Endodermal cell (in vitro differentiated cells): ENCODE results near the gene UBTF. TPM values are rescaled to one million over a fixed set of nuclear protein-coding genes. Genes with fewer than 3 reads are reported as not detected.

Source experiments
- DNase-seq: peaks from one replicate; pipeline ENCODE4 v3.0.0-alpha.2; 2017
- H3K27ac ChIP-seq: 2 replicates; pipeline ENCODE4 v1.5.1; 2013; ENCODE audit warnings: mild to moderate bottlenecking, low read depth, low read length, moderate library complexity
- H3K27me3 ChIP-seq: 2 replicates; pipeline ENCODE4 v1.6.1; 2013; ENCODE audit warnings: mild to moderate bottlenecking, low read length, moderate library complexity; ENCODE audit not compliant: insufficient read depth, control insufficient read depth, poor library complexity, severe bottlenecking
- H3K36me3 ChIP-seq: 2 replicates; pipeline ENCODE4 v1.7.0; 2013; ENCODE audit warnings: mild to moderate bottlenecking, low read length, moderate library complexity; ENCODE audit not compliant: control insufficient read depth, insufficient read depth
- H3K4me1 ChIP-seq: one replicate; pipeline ENCODE4 v1.7.0; 2013; ENCODE audit warnings: low read length; ENCODE audit not compliant: control insufficient read depth, insufficient read depth
- H3K4me3 ChIP-seq: 2 replicates; pipeline ENCODE4 v1.5.1; 2013; ENCODE audit warnings: mild to moderate bottlenecking, low read length, moderate library complexity
- H3K9ac ChIP-seq: 2 replicates; pipeline ENCODE4 v1.6.1; 2013; ENCODE audit warnings: mild to moderate bottlenecking, low read length, moderate library complexity; ENCODE audit not compliant: poor library complexity, severe bottlenecking; ENCODE audit errors: extremely low read depth
- H3K9me3 ChIP-seq: 2 replicates; pipeline ENCODE4 v1.6.1; 2013; ENCODE audit warnings: mild to moderate bottlenecking, low read length, moderate library complexity; ENCODE audit not compliant: control insufficient read depth
- H3K27ac Mint-ChIP-seq: 2 replicates; pipeline ENCODE4 v1.8.0; 2020; ENCODE audit warnings: mixed read lengths
- H3K27me3 Mint-ChIP-seq: 2 replicates; pipeline ENCODE4 v1.8.0; 2021; ENCODE audit warnings: mild to moderate bottlenecking, mixed read lengths; ENCODE audit not compliant: insufficient read depth
- H3K36me3 Mint-ChIP-seq: 2 replicates; pipeline ENCODE4 v1.8.0; 2020; ENCODE audit warnings: low read depth, mixed read lengths
- H3K4me1 Mint-ChIP-seq: 2 replicates; pipeline ENCODE4 v1.8.0; 2020; ENCODE audit warnings: mixed read lengths
- H3K4me3 Mint-ChIP-seq: 2 replicates; pipeline ENCODE4 v1.8.0; 2020; ENCODE audit warnings: mild to moderate bottlenecking, moderate library complexity, mixed read lengths
- H3K9me3 Mint-ChIP-seq: 2 replicates; pipeline ENCODE4 v1.8.0; 2020; ENCODE audit warnings: mild to moderate bottlenecking, mixed read lengths
- WGBS, 2 experiments: methylation state at CpG; one replicate each; pipeline versions ENCODE4 v1.1.5 to v1.1.7; 2013; ENCODE audit warnings: missing lambda C conversion rate in 2 of 2, mixed read lengths in 1 of 2; ENCODE audit not compliant: insufficient coverage in 1 of 2, insufficient read length in 1 of 2; 5-methylcytosine and 5-hydroxymethylcytosine counted together
- microRNA-seq: library from miRNA; unstranded; fragments of <30 nt; microRNA quantifications from one replicate; pipeline ENCODE4 v1.2.0, GENCODE V29; 2020; ENCODE audit warnings: borderline microRNAs expressed
- total RNA-seq, 2 donors: library from RNA; stranded (reverse); fragmentation: NEBNext Ultra II Directional in 1 of 2; extraction: Animal tissue kit (Norgen Biotek cat#: 25700) in 1 of 2; gene quantifications; 2 replicates in 1 of 2; 3 replicates in 1 of 2; pipeline ENCODE4 v1.2.1, GENCODE V29; 2021
- TF ChIP-seq, protein P1 (sequence below): fragments of 200-600 bp; sonication (generic); conservative IDR thresholded peaks from 2 replicates; pipeline ENCODE4 v1.5.0; 2021; ENCODE audit warnings: antibody characterized with exemption, mild to moderate bottlenecking

UBTF gene
- total RNA-seq, 2 donors from 2014 or later, result 62.0 to 89.9 TPM

DNA sequence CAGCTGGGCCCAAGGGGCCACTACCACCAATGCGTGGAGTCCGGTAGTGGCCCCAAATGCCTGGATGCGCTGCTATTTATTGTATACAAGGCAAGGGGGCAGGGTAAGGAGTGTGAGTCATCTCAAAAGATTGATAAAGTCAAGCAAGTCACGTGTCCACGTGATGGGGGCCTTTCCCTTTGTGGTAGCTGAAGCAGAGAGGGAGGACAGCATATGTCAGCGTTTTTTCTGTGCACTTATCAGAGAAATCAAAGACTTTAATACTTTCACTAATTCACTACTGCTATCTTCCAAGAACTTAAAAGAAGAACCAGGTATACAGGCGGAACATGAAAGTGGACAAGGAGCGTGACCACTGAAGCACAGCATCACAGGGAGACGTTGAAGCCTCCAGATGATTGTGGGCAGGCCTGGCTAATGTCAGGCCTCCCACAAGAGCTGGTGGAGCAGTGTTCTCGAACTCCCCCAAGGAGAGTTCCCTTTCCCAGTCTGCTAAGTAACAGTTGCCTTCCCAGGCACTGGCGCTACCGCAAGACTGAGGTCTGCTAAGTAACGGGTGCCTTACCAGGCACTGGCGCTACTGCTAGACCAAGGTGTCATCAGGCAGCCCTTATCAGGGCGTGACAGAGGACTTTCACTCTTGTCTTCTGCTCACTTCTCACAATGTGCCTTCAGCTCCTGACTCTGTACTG, 59.8 kb downstream of the UBTF start:
- Histone ChIP-seq H3K27ac (no peak overlapping the region), H3K9me3 (no peaks in the 10 kb centered on the region), H3K36me3 (peaks cover 72% of the 10 kb centered on the region), H3K4me3 (no peak overlapping the region), H3K27me3 (no peaks in the 10 kb centered on the region), H3K9ac (no peak overlapping the region), H3K4me1 (no peaks in the 10 kb centered on the region)
- 94 to 97% methylated on average over 13 to 15 of the region's 15 CpGs for WGBS, 2 experiments
- Mint-ChIP-seq H3K4me3 (no peak overlapping the region), H3K27me3 (no peaks in the 10 kb centered on the region), H3K4me1 (no peaks in the 10 kb centered on the region), H3K27ac (no peak overlapping the region), H3K36me3 (peaks cover 59% of the 10 kb centered on the region), H3K9me3 (no peaks in the 10 kb centered on the region)
- TF ChIP-seq, protein P1, sequence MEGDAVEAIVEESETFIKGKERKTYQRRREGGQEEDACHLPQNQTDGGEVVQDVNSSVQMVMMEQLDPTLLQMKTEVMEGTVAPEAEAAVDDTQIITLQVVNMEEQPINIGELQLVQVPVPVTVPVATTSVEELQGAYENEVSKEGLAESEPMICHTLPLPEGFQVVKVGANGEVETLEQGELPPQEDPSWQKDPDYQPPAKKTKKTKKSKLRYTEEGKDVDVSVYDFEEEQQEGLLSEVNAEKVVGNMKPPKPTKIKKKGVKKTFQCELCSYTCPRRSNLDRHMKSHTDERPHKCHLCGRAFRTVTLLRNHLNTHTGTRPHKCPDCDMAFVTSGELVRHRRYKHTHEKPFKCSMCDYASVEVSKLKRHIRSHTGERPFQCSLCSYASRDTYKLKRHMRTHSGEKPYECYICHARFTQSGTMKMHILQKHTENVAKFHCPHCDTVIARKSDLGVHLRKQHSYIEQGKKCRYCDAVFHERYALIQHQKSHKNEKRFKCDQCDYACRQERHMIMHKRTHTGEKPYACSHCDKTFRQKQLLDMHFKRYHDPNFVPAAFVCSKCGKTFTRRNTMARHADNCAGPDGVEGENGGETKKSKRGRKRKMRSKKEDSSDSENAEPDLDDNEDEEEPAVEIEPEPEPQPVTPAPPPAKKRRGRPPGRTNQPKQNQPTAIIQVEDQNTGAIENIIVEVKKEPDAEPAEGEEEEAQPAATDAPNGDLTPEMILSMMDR, result no peak
- DNase-seq, result no peak

DNA sequence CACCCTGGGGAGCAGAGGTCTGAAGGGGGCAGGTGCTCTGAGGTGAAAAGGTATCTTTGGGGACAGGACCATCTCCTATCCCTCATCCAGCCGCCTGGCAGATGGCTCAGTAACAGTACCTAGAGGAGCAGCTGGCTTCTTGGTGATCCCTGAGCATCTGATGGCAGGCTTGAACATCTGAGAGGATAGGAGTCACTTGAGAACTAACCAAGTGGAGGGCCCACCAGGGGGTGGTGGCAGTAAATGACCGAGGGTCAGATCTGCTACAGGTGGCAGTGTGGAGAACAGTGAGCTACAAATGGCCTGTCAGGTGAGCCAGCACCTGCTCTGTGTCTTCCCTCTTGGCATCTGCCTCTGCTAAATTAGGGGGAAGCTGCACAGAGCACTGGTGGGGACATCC, 64.0 kb downstream of the UBTF start:
- Mint-ChIP-seq H3K4me3 (no peak overlapping the region), H3K4me1 (peaks cover 10% of the 10 kb centered on the region), H3K36me3 (peaks cover 60% of the 10 kb centered on the region), H3K27ac (peak overlapping the region; percentile 46), H3K9me3 (no peaks in the 10 kb centered on the region), H3K27me3 (no peaks in the 10 kb centered on the region)
- TF ChIP-seq, protein P1, result no peak
- Histone ChIP-seq H3K9me3 (no peaks in the 10 kb centered on the region), H3K4me3 (no peak overlapping the region), H3K27ac (no peak overlapping the region), H3K9ac (no peak overlapping the region), H3K27me3 (no peaks in the 10 kb centered on the region), H3K4me1 (peaks cover 8% of the 10 kb centered on the region), H3K36me3 (peaks cover 75% of the 10 kb centered on the region)
- WGBS, 2 experiments, result 93 to 100% methylated on average over 1 to 2 of the region's 2 CpGs
- peak; percentile 56 for DNase-seq

Small RNA genes lying within 50 kb of the gene (microRNA-seq; reads per million reads assigned to microRNA genes)
- not detected for gene MIR6782

Other genes with a start within 250 kb of the UBTF start
- gene NAGS, start 215.1 kb downstream of the UBTF start, total RNA-seq, result 1 to 10 TPM; 1.4 to 2.1 TPM
- gene TMEM101, start 204.7 kb downstream of the UBTF start, total RNA-seq, result 10 to 100 TPM; 27.2 to 27.7 TPM
- 100 to 1,000 TPM in 1 of 2 donors, 10 to 100 TPM in 1; 97.7 to 102 TPM for gene LSM12, start 153.0 kb downstream of the UBTF start, total RNA-seq
- 100 to 1,000 TPM in 1 of 2 donors, 10 to 100 TPM in 1; 88.8 to 129 TPM for gene G6PC3, start 148.9 kb downstream of the UBTF start, total RNA-seq
- 10 to 100 TPM; 36.9 to 64.6 TPM for gene HDAC5, start 96.0 kb downstream of the UBTF start, total RNA-seq
- gene HROB, start 77.7 kb downstream of the UBTF start, total RNA-seq, result 10 to 100 TPM; 20.9 to 23.4 TPM
- gene ASB16, start 49.0 kb downstream of the UBTF start, total RNA-seq, result under 1 TPM in 1 of 2 donors, not detected in 1; 0.53 TPM
- 10 to 100 TPM; 28.8 to 33.1 TPM for gene TMUB2, start 32.7 kb downstream of the UBTF start, total RNA-seq
- gene ATXN7L3, start 19.8 kb downstream of the UBTF start, total RNA-seq, result 100 to 1,000 TPM; 118 to 144 TPM
- under 1 TPM in 1 of 2 donors, not detected in 1; 0.04 TPM for gene SLC4A1, start 48.5 kb upstream of the UBTF start, total RNA-seq
- gene RUNDC3A, start 88.9 kb upstream of the UBTF start, total RNA-seq, result 1 to 10 TPM; 1.0 to 2.1 TPM
- gene SLC25A39, start 105.1 kb upstream of the UBTF start, total RNA-seq, result 100 to 1,000 TPM; 191 to 201 TPM
- gene GRN, start 125.6 kb upstream of the UBTF start, total RNA-seq, result 100 to 1,000 TPM; 178 to 205 TPM
- gene FAM171A2, start 144.2 kb upstream of the UBTF start, total RNA-seq, result 10 to 100 TPM; 45.7 to 51.9 TPM
- 1 to 10 TPM; 5.2 to 8.5 TPM for gene ITGA2B, start 170.0 kb upstream of the UBTF start, total RNA-seq